Measurements from ENCODE around the gene SLC26A1.
A peak's percentile ranks its signal among the peaks of the same experiment; 100 is the strongest.
"Not testable (repeated sequence)": the region's sequence is repeated elsewhere in the genome, so short reads cannot be mapped to it uniquely, and the experiment has no call there.

SLC26A1 gene

DNA sequence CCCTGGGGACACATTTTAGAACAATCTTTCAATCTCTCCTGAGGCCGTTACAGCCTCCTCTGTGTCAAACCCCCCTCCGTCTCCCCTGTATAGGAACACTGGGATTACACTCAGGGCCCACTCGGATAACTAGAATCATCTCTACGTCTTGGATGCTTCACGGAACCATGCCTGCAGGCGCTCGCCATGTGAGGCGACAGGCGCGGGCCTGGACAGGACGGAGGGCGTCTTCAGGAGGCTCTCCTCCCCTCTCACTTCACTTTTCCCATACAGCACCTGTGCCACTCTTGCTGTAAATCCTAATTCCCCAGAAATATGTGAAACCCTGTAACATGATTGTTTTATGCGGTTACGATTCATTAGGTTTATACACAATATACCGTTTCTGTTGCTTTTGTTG is 10.4 kb downstream of the SLC26A1 start:
- no peak for DNase-seq

DNA sequence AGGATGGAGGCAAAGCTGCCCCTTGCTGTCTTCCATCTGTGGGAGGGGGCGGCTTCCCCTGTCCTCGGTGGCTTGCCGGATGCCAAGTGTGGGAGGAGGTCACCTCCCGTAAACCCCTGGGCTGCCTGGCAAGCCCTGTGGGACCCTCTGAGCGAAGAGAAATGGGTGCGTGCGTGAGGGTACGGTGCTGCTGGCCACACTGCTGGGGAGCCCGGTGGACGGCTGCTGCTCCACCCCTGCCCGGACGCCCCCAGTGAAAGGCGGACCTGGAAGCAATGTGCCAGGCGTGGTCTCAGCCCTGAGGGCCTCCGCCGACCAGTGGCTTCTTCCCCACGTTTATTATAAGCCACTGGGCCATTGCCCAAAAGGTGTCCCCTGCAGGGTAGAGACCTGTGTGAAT is 10.9 kb downstream of the SLC26A1 start:
- DNase-seq, result no peak

DNA sequence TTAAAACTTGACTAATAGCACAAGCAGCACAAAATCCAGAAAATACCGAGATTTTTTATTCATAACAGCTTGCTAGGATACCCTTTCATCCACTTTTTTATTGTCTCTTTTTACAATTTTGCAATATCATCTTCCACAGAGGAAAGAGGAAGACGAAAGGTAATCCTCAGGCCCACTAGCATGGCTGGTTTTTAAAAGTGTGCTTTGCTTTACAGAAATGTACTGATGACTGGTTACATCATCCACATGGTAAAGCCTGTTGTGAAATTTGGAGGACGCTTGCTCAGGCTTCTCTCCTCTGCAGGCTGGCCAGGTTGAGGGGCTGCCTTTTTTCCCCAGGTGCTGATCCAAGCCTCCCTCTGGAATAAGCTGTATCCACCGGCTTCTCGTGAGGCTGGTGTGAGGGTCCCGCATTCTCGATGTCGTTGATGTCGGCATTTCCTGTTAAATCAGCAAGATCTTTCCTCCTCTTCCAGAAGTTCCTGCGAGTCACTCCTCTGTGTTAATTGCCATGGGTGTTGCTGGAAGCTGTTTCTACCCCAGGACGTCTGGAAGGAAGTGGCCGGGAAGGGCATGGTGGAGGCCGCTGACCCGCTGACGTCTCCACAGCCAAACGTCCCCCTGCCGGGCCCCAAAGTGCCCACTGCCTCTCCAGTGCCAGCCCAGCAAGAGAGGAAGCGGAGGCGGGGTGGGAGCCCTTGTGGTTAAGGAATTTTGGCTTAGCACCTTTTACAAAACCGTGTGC is 14.1 kb downstream of the SLC26A1 start:
- no peak for DNase-seq

DNA sequence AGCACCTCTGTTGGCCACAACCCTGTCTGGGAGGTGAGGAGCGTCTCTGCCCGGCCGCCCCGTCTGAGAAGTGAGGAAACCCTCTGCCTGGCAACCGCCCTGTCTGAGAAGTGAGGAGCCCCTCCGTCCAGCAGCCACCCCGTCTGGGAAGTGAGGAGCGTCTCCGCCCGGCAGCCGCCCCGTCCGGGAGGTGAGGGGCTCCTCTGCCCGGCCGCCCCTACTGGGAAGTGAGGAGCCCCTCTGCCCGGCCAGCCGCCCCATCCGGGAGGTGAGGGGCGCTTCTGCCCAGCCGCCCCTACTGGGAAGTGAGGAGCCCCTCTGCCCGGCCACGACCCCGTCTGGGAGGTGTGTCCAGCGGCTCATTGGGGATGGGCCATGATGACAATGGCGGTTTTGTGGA is 17.2 kb downstream of the SLC26A1 start:
- DNase-seq, result not testable (repeated sequence)

DNA sequence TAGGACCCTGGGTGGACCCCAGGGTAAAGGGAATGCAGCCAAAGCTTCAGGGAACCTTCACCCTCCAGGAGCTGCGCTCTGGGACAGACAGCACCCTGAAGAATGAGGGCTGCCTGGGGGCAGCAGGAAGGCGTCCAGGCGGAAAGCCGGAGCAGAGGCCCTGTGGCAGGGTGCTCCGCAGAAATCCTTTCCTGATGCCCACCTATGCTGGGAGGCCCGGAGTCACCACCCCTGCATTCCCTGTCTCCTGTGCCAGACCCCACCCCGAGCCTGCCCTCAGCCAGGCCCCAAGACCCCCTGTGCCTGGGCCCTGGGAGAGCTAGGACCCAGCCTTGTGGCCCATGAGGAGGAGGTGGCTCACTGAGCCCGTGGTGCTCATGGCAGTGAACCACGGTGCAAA is 18.5 kb downstream of the SLC26A1 start:
- DNase-seq, result no peak

DNA sequence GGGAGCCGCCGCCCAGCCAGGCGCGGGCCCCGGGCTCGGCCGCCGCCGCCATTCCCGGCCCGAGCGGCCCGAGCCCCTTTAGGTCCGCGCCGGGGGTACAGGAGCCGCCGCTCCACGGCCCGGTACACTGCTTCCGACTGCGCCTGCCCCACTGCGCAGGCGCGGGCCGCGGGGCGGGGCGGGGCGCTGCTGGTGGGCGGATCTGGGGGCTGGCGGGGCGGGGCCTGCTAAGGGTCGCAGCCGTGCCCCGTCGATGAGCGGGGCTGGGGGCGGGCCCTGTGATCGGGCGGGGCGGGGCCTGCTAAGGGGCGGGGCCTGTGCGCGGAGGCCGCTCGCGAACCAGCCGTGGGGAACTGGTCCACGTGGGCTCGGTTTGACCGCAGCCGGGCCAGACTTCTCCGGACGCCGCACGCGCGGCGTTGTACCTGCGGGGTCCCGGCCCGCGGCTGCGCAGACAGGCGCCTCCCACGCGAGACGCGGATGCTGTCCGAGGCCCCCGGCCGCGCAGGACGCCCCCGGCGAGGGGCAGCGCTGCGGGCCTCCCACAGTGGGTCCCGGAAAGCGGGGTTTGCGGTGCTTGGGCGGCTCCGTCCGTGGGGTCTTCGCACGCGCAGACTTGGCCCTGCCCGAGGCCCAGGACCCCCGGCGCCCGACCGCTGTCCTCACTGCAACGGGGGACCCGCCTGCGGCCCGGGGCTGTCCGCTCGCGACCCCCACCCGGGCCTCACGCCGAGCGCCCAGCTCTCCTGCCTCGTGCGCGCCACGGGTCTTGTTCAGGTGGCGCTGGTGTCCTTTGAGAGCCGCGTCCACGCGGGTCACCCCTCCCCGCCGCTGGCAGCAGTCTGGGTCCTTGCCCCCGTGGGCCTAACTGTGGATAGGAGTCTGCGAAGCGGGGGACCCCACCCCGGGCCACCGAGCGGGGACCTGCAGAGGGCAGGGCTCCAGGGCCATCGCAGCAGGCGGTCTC is 19.5 kb downstream of the SLC26A1 start, which contains the start of gene DGKQ:
Gene DGKQ (minus strand): TSS at position 139 of the 967 bp plus-strand sequence. CDS start 87 bp downstream, at position 52.
- DNase-seq, result peak; percentile 80

DNA sequence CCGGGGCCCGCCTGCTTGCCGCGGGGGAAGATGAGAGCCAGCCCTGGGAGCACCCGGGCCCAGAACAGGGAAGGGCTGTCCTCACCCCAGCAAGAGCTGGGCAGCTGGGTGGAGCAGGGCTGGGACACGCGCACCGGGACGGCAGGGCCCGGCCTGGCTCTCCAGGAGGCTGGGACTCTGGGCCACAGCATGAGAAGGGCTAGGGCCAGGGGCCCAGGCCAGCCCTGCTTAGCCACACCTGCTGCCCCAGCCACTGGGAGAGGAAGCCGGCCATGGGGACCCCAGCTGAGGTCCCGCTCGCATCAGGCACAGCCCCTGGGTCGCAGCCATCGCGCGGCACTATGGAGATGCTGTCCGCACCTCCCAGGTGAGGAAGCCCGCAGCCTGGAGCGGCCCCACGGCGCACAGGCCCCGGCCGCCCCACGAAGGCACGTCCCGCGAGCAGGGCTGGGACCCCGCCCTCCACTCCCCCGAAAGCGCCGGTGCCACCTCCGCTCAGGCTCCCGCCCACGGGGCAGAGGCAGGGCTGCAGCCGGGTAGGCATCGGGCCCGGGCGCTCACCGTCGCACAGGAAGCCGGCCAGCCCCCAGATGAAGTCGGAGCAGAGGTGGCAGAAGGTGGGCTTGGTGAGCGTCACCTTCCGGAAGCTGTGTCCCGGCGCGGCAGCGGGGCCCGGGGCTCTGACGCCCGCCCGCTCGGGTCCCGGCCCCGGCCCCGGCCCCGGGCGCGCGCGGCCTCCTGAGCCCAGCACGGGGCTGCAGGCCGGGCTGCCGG is 20.4 kb downstream of the SLC26A1 start:
- peak; percentile 47 to 56 for DNase-seq

DNA sequence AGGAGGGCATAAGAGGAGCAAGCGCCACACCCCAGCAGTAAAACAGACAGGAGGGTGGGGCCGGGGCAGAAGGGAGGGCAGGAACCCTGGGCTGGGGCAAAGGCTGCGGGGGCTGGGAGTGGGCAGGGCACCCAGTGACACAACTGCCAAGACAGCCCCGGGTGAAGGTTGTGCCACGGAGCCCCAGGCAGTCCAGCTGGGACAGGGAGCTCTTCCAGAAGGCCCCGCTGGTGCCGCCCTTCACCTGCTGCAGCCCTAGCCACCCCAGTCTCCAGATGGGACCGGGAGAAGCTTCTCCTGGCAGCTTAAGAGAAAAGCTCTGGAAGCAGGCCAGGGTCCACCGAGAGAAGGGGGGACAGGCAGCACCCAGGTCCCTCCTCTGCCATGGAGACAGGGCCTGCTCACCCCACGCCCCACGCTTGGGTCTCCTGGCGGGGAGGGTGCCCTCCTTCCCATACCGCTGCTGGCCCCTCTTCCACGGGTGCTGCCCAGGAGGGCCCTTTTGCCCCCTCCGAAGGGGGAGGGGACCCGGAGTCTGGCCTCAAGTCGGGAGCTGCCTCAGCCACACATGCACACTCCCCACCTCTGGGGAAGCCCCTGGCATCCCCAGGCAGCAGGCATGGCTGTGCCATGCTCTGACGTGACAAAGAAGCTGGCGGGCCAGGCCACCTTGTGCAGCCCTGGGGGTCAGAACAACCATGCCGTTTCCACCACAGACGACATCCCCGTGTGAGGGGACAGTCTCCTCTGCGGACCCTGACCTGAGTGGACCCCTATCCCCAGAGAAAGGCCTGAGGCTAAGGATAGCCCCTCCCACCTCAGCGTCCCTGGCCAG is 21.3 kb downstream of the SLC26A1 start:
- no peak for DNase-seq

DNA sequence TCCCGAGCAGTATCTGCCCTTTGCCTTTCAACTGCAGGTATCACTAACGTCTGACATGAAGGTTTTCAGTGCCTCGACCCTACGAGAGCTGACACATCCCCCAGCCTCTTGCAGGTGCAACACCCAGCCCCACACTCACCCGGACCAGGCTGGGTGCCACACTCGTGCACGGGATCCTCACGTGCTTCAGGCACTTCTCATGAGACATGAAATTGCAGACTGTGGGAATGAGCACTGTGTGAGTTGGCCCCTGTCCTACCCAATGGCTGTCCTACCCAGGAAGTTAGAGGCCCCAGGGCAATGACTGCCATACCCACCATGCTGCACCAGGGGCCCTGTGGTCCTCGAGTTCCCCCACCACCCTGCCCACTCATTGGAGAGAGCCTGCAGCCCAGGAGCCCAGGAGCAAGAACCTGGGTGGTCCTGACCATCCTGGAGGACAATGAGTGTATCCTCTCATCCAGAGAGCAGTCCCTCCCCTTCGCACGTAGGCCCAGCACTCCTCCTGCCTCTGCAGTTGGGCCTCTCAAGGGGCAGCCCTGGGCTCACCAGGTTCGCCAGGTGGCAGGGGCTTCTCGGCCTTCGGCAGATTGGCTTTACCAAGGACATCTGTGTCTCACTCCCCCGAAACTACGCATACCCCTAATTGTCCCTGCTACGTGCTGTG is 22.2 kb downstream of the SLC26A1 start:
- DNase-seq, result no peak

DNA sequence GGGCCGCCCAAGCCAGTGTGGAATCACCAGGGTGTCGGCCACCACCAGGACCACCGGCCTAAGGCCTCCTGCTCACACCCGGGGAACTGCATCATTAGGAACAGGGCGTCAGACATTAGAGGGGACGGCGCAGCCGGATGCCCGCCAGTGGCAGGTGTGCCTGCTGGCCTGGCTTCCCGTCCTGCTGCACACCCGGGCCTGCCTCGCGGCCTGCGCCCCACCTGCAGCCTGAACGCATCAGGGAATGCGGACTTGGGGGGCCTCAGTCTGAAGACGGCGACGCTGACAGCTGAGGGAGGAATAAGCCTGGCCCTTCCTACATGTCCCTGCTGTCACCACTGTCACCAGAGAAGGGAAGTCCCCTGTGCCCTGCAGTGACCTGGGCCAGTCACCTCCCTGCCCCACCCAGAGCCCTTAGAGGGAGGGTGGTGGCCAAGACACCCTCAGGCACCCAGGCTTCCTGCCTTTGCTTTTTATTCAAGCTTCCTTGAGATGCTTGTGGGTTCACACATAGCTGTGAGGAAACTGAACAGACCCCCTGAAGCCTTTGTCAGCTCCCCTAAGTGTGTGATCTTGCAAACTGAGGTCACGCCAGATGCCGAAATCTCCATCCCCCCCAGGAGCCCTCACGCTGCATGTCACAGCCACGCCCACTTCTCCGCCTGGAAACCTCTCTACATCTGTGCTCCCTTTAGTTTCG is 23.0 kb downstream of the SLC26A1 start:
- no peak for DNase-seq

DNA sequence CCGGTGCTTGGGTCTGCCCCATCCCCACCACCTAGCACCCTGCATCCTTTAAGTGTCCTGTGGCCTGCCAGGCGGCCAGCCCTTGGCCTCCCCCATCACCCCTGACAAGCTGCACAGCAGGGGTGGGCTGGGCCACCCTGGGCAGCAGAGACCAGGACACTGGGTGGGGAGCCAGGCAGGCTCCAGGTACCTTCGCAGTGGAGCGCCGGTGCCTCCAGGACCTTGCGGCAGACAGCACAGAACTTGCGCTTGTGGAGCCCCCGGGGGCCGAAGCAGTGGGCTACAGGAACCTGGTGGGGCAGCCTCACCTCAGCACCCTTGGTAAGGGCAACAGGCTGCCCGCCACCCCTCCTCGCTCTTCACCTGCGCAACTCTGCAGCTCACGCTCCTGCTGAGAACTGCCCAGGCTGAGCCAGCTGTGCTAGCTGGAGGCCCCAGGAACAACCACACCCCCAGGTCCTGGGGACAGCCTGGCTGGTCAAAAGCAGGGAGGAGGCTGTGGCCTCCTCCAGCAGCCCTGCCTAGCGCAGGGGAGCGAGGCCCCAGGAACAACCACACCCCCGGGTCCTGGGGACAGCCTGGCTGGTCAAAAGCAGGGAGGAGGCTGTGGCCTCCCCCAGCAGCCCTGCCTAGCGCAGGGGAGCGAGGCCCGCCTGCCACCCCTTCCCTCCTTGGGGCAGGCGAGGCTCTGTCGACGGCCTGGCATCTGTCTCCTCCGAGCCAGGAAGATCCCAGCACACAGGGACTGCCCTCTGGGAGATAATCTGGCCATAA is 24.4 kb downstream of the SLC26A1 start:
- DNase-seq, result no peak

DNA sequence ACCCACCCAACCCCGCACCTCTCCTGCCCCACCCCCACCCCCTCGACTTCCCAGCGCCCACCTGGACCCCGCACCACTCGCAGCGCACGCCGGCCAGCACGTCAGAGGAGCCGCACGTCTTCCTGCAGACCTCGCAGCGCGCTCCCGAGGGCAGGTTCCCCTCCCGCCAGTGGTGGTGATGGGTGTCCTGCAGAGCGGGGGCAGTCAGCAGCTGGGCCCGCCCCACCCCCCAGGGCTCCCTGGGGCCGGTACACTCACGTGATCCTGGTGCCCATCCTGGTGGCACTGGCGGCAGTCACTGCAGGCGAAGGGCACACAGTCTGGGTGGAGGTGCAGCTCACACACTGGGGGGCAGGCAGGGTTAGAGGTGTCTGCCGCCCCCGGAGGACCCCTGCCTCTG is 25.0 kb downstream of the SLC26A1 start:
- no peak for DNase-seq

DNA sequence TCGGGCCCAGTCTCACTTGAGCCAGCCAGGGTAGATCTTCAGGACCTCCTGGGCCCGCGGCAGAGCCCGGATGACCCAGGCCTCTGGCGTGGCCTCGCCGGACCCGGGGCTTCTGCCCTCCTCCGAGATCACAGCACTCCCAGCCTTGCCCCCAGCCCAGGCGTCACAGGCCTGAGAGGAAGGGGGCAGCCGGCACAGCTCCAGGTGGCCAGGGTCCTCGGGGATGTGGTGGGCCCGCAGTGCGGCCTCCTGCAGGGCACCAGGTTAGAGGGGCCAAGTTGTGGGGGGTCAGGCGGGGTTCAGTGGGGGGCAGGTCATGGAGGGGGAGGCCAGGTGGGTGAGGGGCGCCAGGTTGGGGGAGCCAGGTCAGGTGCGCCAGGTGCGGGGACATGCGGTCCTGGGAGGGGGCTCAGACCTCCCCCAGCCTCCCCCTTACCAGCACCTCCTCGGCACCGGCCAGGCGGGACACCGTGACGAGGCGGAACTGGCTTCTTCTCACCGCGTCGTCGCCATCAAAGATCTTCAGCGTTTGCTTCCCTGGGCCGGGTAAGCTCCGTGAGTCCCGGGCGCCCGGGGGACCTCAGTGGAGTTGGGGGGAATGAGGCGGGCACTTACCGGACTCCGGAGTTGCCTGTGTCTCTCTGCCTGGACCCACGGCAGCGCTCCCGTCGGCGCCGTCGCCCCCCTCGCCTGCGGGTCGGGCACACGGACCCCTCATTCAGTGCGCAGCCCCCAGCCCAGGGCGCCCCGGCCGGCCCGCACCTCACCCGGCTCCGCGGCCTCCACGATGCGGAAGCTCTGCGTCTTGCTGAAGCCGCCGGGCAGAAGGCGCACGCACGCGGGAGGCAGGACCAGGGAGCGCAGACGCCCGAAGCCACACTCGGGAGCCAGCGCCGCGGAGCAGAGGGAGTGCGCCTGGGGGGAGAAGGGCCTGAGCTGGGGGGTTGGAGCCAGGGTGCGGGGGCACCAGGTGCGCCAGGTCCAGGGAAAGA is 25.8 kb downstream of the SLC26A1 start:
- no peak for DNase-seq

DNA sequence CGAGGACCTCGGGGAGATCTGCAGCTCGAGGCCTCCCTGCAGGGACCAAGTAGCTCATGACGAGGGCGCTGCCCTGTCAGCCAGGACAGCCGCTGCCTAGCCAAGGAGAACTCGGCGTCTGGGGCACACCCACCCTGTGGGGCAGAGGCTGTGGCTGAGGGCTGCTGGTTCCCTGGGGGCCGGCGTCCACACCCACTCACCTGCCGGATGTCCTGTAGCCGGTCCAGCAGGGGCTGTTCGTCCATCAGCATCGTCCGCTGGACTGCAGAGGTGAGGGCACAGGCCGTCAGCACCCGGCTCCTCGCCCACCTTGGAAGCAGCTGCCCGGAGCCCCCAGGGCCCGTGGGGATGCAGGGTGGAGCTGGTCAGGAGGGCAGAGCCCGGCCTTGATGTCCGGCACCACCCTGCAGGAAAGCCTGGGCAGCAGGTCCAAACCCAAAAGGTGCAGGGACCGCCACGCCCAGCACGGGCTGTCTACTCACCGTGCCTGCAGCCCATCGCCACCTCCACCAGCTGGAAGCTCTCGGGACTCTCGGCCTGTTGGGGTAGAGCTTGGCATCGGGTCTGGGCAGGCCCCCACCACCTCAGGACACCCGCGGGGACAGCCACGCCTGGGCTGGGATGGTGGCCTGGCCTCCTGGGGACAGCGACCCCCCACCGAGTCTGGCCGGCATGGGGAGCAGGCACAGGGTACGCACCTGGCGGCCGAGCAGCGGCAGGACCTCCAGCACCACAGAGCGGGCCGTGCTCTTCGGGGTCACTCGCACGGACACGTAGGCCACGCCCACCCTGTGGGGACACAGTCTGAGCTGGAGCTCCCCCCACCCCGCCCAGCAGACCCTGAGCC is 26.7 kb downstream of the SLC26A1 start:
- no peak for DNase-seq

DNA sequence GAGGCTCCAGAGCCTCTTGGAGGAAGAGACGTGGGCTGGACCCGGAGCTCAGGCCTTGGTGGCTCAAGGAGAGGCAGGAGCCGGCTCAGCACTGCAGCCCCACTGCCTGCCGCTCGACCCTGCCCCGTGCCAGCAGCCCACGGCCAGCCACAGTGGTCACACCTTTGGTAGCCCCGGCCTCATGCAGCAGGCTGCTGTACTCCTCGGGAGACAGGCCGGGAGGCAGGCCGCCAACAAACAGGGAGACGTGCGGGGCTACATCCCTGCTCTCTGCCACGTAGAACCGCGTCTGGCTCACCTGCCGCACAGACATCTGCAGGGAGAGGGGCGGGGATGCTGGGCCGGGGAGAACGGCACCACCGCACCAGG is 27.5 kb downstream of the SLC26A1 start:
- no peak for DNase-seq

DNA sequence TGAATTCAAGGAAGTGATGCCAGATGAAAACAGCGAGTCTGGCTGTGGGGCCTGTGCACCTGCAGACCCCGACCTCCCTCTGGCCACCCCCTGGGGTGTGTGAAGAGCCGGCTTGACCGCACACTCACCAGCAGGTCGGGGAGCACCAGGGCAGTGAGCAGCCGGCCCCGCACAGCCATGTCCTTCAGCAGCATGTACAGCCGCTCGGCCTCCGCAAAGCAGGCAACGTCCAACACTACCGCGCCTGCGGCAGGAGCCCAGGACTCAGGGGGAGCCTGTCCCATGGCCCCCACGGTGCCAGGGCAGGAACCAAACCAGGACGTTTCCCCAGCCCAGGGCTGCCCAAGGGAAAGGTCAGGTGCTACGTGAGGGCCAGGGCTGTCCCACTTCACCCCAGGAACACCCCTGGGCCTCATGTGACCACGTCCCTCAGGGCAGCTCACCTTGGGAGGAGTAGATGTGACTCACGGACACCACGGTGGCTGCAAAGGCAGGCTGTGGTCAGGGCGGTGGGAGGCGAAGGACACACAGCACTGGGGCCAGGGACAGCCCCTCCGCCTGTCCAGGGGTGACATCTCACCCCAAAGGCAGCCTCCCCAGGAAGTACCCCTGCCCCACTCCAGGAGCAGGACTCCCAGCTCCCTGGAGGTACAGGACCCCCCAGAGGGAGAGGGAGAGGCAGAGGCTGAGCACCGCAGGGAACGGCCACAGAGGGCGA is 28.0 kb downstream of the SLC26A1 start:
- DNase-seq, result no peak

DNA sequence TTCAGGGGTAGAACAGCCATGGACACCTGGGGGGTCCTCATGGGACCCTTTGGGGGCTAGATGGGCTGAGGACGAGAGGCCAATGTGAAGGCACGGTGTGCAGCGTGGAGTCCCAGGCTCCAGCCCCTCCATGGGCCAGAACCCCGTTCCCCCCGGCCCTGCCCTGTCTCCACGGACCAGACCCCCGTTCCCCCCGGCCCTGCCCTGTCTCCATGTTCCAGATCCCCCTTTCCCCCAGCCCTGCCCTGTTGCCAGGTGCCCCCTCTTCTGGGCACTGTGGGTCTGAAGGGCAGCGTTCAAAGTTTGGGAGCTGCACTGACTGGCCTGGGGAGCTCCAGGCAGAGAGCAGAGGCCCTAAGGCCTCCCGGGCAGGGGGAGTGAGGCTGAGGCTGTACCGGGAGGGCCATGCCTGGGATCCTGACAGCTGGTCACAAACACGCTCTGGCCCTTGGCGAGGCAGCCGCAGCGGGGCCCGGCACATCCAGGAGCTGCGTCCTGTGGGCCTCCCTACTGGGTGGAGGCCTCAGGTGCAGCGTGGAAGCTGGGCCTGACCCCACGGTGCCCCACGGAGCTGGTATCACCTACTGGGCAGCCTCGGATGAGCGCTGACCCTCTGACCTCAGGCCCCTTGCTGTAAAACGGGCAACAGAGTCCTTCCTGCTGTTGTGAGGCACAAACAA is 28.7 kb downstream of the SLC26A1 start:
- DNase-seq, result no peak

Data from activated CD4-positive, alpha-beta T cell treated with anti-CD3 and anti-CD28 coated beads, Interleukin-2, amount 50 U/mL, for 48 hours (primary cell).